Measurements from ENCODE around the gene EID1.

- TF ChIP-seq ETV6 (CRISPR knock-in tag; IDR thresholded peaks at IDR 0.05), result no peak
- TF ChIP-seq ZNF423 (CRISPR knock-in tag; IDR thresholded peaks at IDR 0.05), result no peak
- TF ChIP-seq CTCF (IDR thresholded peaks at IDR 0.05), result no peak
- no peak for TF ChIP-seq NR2C2 (CRISPR knock-in tag; IDR thresholded peaks at IDR 0.05)
- no peak for TF ChIP-seq TP53 (CRISPR knock-in tag; IDR thresholded peaks at IDR 0.05)
Measured at GRCh38 chr15:48888836-48889235, 10.9 kb downstream of the EID1 start.

Measured in WTC11 (cell line).